ENCODE results near the gene ZNF112. TPM values are rescaled to one million over a fixed set of nuclear protein-coding genes. Genes with fewer than 3 reads are reported as not detected.

The ZNF112 gene
- polyA plus RNA-seq, 1 donor (not counting 4 experiments of a cell fraction or from before 2014, with no cell fraction given) = 4.6 TPM

DNA sequence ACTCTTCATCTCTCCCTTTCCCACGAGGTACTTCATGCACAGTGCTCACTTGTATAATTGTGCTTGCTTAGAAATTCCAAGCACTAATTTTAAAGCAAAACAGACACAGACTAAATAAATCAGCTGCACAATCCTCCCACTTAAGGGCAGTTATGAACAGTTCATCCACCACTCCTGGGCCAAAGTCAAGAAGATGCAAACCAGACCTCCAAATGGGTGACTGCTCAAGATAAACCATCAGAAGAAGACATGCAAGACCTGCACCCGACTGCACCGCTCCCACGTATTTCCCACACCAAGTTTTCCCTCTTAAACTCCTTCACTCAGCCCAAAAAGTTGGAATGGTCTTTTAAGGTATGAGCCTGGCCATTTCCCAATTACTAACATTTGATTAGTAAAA is 71.5 kb downstream of the ZNF112 start:
- Histone ChIP-seq H3K4me3 (ENCODE audit: control insufficient read depth in 2 of 3, extremely low read depth in 1 of 3, insufficient read depth in 2 of 3, low read depth in 1 of 3, low read length in 3 of 3) (no peak overlapping the region), H3K9me3 (ENCODE audit: control insufficient read depth, low read depth, low read length) (no peaks in the 10 kb centered on the region), H3K27ac (ENCODE audit: control insufficient read depth, insufficient read depth, low read length) (no peak overlapping the region), H3K36me3 (ENCODE audit: control insufficient read depth in 2 of 2, extremely low read depth in 1 of 2, insufficient read depth in 2 of 2, low read length in 2 of 2) (peaks cover 9 to 13% of the 10 kb centered on the region in 2 experiments), H3K4me2 (ENCODE audit: control insufficient read depth, extremely low read depth, insufficient read depth, low read depth, low read length) (no peak overlapping the region), H3K4me1 (ENCODE audit: control insufficient read depth, extremely low read depth, insufficient read depth, low read length) (peaks cover 17% of the 10 kb centered on the region), H3K9me1 (ENCODE audit: control insufficient read depth, extremely low read depth, insufficient read depth, low read length) (no peaks in the 10 kb centered on the region), H4K20me1 (ENCODE audit: control insufficient read depth, extremely low read depth, insufficient read depth, low read length) (no peaks in the 10 kb centered on the region), H3K9ac (ENCODE audit: control insufficient read depth, extremely low read depth, insufficient read depth, low read length) (no peak overlapping the region), H3K27me3 (ENCODE audit: control insufficient read depth, extremely low read depth, insufficient read depth, low read length) (no peaks in the 10 kb centered on the region), H3K79me2 (ENCODE audit: control insufficient read depth, insufficient read depth, low read length) (no peaks in the 10 kb centered on the region), H2AFZ (ENCODE audit: control insufficient read depth, low read length) (no peak overlapping the region)
- dilution Hi-C loops (cut with MboI; ENCODE audit: extremely low pct_ligation_motif_present, low sequenced_read_pairs) = no loop called here
- FAIRE-seq (no peak), DNase-seq (ENCODE audit: low read depth, low spot score) (no peak)
- TF ChIP-seq, protein P1, sequence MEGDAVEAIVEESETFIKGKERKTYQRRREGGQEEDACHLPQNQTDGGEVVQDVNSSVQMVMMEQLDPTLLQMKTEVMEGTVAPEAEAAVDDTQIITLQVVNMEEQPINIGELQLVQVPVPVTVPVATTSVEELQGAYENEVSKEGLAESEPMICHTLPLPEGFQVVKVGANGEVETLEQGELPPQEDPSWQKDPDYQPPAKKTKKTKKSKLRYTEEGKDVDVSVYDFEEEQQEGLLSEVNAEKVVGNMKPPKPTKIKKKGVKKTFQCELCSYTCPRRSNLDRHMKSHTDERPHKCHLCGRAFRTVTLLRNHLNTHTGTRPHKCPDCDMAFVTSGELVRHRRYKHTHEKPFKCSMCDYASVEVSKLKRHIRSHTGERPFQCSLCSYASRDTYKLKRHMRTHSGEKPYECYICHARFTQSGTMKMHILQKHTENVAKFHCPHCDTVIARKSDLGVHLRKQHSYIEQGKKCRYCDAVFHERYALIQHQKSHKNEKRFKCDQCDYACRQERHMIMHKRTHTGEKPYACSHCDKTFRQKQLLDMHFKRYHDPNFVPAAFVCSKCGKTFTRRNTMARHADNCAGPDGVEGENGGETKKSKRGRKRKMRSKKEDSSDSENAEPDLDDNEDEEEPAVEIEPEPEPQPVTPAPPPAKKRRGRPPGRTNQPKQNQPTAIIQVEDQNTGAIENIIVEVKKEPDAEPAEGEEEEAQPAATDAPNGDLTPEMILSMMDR (optimal IDR thresholded peaks at IDR 0.05 in 1 of 3, IDR thresholded peaks at IDR 0.05 in 1 of 3, conservative IDR thresholded peaks at IDR 0.05 in 1 of 3; ENCODE audit: extremely low read depth in 1 of 3, insufficient read depth in 2 of 3, low read length in 3 of 3) = no peak
- TF ChIP-seq EZH2 (IDR thresholded peaks at IDR 0.05; ENCODE audit: low read length) = no peak

DNA sequence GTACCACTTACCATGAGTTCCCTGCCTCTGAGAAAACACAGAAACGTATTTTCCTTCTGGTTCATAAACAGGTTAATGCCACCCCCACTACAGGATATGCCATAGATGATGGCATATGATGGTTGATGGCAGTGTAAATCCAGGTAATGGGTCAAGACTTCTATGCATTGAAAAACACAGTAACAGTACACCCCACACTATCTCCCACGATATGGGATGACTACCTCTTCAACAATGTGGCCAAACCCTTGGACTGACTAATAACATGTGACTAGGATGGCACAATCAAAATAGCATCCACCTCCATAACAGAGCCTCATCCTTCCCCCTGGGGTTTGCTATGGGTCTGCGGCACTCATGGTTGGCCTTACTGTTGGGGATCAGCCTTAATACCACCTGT is 73.6 kb downstream of the ZNF112 start:
- TF ChIP-seq EZH2 (IDR thresholded peaks at IDR 0.05; ENCODE audit: low read length) = no peak
- TF ChIP-seq, protein P1 (optimal IDR thresholded peaks at IDR 0.05 in 1 of 3, IDR thresholded peaks at IDR 0.05 in 1 of 3, conservative IDR thresholded peaks at IDR 0.05 in 1 of 3; ENCODE audit: extremely low read depth in 1 of 3, insufficient read depth in 2 of 3, low read length in 3 of 3) = no peak
- Histone ChIP-seq H2AFZ (ENCODE audit: control insufficient read depth, low read length) (no peak overlapping the region), H3K27me3 (ENCODE audit: control insufficient read depth, extremely low read depth, insufficient read depth, low read length) (no peaks in the 10 kb centered on the region), H3K9me3 (ENCODE audit: control insufficient read depth, low read depth, low read length) (no peaks in the 10 kb centered on the region), H4K20me1 (ENCODE audit: control insufficient read depth, extremely low read depth, insufficient read depth, low read length) (no peaks in the 10 kb centered on the region), H3K4me1 (ENCODE audit: control insufficient read depth, extremely low read depth, insufficient read depth, low read length) (peaks cover 30% of the 10 kb centered on the region), H3K9ac (ENCODE audit: control insufficient read depth, extremely low read depth, insufficient read depth, low read length) (no peak overlapping the region), H3K36me3 (ENCODE audit: control insufficient read depth in 2 of 2, extremely low read depth in 1 of 2, insufficient read depth in 2 of 2, low read length in 2 of 2) (peaks cover 3 to 4% of the 10 kb centered on the region in 2 experiments), H3K27ac (ENCODE audit: control insufficient read depth, insufficient read depth, low read length) (peak overlapping the region; percentile 55), H3K9me1 (ENCODE audit: control insufficient read depth, extremely low read depth, insufficient read depth, low read length) (no peaks in the 10 kb centered on the region), H3K79me2 (ENCODE audit: control insufficient read depth, insufficient read depth, low read length) (no peaks in the 10 kb centered on the region), H3K4me3 (ENCODE audit: control insufficient read depth in 2 of 3, extremely low read depth in 1 of 3, insufficient read depth in 2 of 3, low read depth in 1 of 3, low read length in 3 of 3) (no peak overlapping the region), H3K4me2 (ENCODE audit: control insufficient read depth, extremely low read depth, insufficient read depth, low read depth, low read length) (no peak overlapping the region)
- DNase-seq (ENCODE audit: low read depth, low spot score) (no peak), FAIRE-seq (peak; percentile 79)
- dilution Hi-C loops (cut with MboI; ENCODE audit: extremely low pct_ligation_motif_present, low sequenced_read_pairs) = no loop called here
